ENCODE data around the gene RASL10B. TPM values are rescaled to one million over a fixed set of nuclear protein-coding genes. Genes with fewer than 3 reads are reported as not detected.

The RASL10B gene
- total and polyA plus RNA-seq, 10 of the 15 experiments (the other 5 are each of a cell fraction or from before 2014, with no cell fraction given), result not detected

GRCh38 chr17:35732806-35733136 is 1.3 kb downstream of the RASL10B start:
- no peak for TF ChIP-seq NR2C2 (IDR thresholded peaks at IDR 0.05; ENCODE audit: borderline replicate concordance, control insufficient read depth, insufficient read length, low read depth)
- TF ChIP-seq NR2C1 (IDR thresholded peaks at IDR 0.05), result no peak
- no peak for TF ChIP-seq GATAD2B (conservative IDR thresholded peaks at IDR 0.05; ENCODE audit: low read depth)
- no peak for TF ChIP-seq CREB1 (IDR thresholded peaks at IDR 0.05; ENCODE audit: low read depth)
- TF ChIP-seq SMAD5 (IDR thresholded peaks at IDR 0.05; ENCODE audit: low read depth), result no peak
- no peak for TF ChIP-seq NFXL1 (IDR thresholded peaks at IDR 0.05; ENCODE audit: borderline replicate concordance)
- TF ChIP-seq GABPA (IDR thresholded peaks at IDR 0.05; ENCODE audit: low read depth), result no peak
- TF ChIP-seq NR2F1 (conservative IDR thresholded peaks at IDR 0.05), result no peak
- no peak for TF ChIP-seq CUX1 (IDR thresholded peaks at IDR 0.05; ENCODE audit: insufficient replicate concordance, low read depth, low read length)
- TF ChIP-seq RB1 (IDR thresholded peaks at IDR 0.05; ENCODE audit: borderline replicate concordance), result no peak
- TF ChIP-seq CHD4 (IDR thresholded peaks at IDR 0.05), result no peak
- no peak overlapping the region for H3K27ac ChIP-seq (ENCODE audit: control insufficient read depth, insufficient read depth)
- WGBS (ENCODE audit: insufficient coverage, insufficient replicate concordance, low lambda C conversion rate, missing lambda C conversion rate), result 0% methylated on average over 1 of the region's 1 CpG
- no peaks in the 10 kb centered on the region for H3K79me2 ChIP-seq (ENCODE audit: control insufficient read depth, insufficient read depth, low read length)
- RAD21 ChIA-PET (ENCODE audit: unreplicated experiment), result no interaction called here
- no peak overlapping the region for H2AFZ ChIP-seq (ENCODE audit: control insufficient read depth, low read depth, low read length)
- no peaks in the 10 kb centered on the region; a peak in 1 of 4 replicates for H3K36me3 ChIP-seq (ENCODE audit: control insufficient read depth in 2 of 2, insufficient read depth in 2 of 2, low read length in 1 of 2)
- DNase-seq (ENCODE audit: low read depth, low spot score), result no peak
- in situ Hi-C loops (cut with MboI), result no loop called here
- no peak overlapping the region for H3K4me2 ChIP-seq (ENCODE audit: control insufficient read depth, insufficient read depth)
- H4K20me1 ChIP-seq (ENCODE audit: control insufficient read depth, insufficient read depth), result no peaks in the 10 kb centered on the region
- BruUV-seq (replicated peaks), result no TSS peak
- intact Hi-C loops (cut with micrococcal nuclease; ENCODE audit: unreplicated experiment), result no loop called here
- no peak for ATAC-seq
- no peaks in the 10 kb centered on the region for H3K4me1 ChIP-seq (ENCODE audit: control insufficient read depth, insufficient read depth, low read length)
- H3K9me3 ChIP-seq (replicated peaks; ENCODE audit: control insufficient read depth, insufficient read depth, low read length), result no peaks in the 10 kb centered on the region
- H3K27me3 ChIP-seq (replicated peaks in 1 of 2; ENCODE audit: control insufficient read depth in 2 of 2, insufficient read depth in 2 of 2, low read length in 1 of 2), result no peaks in the 10 kb centered on the region; a peak in 1 of 4 replicates
- CTCF ChIA-PET, result interaction anchor here (1.0 kb wide), 1 partner anchor 31 kb away, joined by 3 read pairs; no protein-coding TSS in a partner anchor
- SMC1A ChIA-PET (ENCODE audit: uncharacterized antibody, unreplicated experiment), result no interaction called here
- no peak for FAIRE-seq
- no peak overlapping the region for H3K4me3 ChIP-seq
- no peak overlapping the region for H3K9ac ChIP-seq (ENCODE audit: control insufficient read depth, insufficient read depth, low read length)
- POLR2A ChIA-PET, result no interaction called here

All from GM12878 (cell line).